NCI-H146 treated with DMSO at 0.1 percent for 48 hours (cell line): ENCODE results near the gene CNTF.

Experiments used
- DNase-seq: peaks from one replicate; lab custom pipeline; 2025; ENCODE audit not compliant: unreplicated experiment; lab: John Stamatoyannopoulos, UW

CNTF gene

GRCh38 chr11:58641803-58642581, 19.5 kb downstream of the CNTF start:
- DNase-seq: no peak

DNA sequence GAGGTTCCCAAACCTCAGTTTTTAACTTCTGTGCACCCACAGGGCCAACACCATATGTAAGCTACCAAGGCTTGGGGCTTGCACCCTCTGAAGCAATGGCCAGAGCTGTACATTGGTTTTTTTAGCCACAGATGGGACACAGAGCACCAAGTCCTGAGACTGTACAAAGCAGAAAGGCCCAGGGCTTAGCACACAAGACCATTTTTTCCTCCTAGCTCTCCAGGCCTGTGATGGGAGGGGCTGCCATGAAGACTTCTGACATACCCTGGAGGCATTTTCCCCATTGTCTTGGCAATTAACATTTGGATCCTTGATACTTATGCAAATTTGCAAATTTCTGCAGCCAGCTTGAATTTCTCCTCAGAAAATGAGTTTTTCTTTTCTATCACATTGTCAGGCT, 23.4 kb downstream of the CNTF start:
- DNase-seq: no peak

DNA sequence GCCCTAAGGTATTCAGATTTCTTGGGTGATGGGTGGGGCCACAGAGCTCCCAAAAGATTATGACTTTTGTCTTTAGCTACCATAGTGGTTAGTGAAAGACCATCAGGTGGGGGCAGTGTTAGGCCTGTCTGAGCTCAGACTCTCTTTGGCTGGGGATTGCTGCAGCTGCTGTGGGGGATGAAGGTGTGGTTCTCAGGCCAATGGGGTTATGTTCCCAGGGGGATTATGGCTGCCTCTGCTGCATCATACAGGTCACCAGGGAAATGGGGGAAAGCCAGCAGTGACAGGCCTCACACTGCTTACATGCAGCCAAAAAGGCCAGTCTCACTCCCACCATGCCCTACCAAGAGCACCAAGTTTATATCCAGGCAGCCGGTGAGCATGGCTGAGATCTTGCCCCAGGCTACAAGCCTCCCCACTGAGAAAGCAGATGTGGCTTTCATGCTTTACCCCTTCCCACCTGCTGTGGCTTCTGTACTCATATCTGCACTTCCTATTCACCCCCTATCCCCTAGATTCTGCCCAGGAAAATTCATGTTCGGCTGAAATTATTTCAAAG, 24.8 kb downstream of the CNTF start:
- DNase-seq: peak; percentile 81

DNA sequence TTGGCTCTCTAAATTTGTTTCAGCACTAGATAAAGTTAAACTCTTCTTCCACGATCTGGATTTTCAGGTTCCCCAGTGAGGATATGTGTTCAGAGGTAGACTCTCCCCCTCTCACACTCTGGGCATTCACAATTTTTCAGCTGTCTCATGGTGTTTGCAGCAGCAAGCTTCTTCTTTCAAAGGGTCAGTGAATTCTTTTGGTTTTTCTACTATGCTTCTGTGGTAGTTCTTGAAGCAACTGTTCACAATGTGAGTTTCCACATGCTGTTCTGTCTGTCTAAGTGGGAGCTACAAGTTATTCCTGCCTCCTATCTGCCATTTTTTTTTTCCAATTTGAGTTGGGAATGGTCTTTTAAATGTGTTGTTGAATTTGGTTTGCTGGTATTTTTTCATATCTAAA, 25.4 kb downstream of the CNTF start:
- no peak for DNase-seq

GRCh38 chr11:58649623-58650022, 27.2 kb downstream of the CNTF start:
- DNase-seq: no peak

- DNase-seq: no peak
Observed at GRCh38 chr11:58650496-58650895, 28.0 kb downstream of the CNTF start.

GRCh38 chr11:58652726-58653280, 30.3 kb downstream of the CNTF start:
- no peak for DNase-seq

GRCh38 chr11:58654079-58654907, 31.8 kb downstream of the CNTF start:
- peak; percentile 54 for DNase-seq

- no peak for DNase-seq
Observed at GRCh38 chr11:58654908-58655296, 32.4 kb downstream of the CNTF start.

DNA sequence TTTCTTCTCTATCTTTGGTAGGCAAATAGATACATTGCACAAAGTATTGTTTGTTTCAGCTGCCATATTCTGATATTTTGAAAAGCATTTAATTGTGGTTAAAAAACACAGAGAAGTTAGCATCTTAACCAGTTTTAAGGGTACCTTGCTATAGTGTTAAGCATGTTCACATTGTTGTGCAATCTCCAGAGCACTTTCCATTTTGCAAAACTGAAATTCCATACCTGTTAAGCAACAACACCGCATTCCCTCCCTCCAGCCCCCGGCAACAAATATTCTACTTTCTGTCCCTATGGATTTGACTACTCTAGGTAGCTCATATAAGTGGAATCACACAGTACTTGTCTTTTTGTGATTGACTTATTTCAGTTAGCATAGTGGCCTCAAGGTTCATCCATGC, 33.9 kb downstream of the CNTF start:
- DNase-seq: no peak

- DNase-seq: no peak
Observed at GRCh38 chr11:58658623-58659022, 36.2 kb downstream of the CNTF start.

- DNase-seq: no peak
Observed at GRCh38 chr11:58659404-58659803, 36.9 kb downstream of the CNTF start.

- DNase-seq: no peak
Observed at GRCh38 chr11:58659910-58660570, 37.6 kb downstream of the CNTF start.

GRCh38 chr11:58671983-58672633, 49.6 kb downstream of the CNTF start:
- DNase-seq: no peak

DNA sequence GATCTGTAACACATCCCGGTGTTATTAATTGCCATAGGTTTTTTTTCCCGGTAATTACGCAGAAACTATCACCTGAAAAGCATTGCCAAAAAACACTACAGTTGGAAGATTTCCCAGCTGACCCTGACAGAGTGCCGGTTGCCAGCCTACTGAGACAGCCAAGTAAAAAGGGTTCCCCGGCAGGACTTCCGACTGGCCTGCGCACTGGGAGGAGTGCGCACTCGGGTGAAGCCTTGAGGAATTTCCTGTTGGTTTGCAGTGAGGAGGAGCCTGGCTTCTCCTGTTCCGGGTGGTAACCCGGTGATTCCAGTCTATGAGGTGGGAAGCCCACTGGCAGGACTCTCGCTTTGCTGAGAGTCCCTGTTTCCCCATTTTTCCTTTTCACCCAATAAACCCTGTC, 52.1 kb downstream of the CNTF start:
- DNase-seq: no peak
